ENCODE data around the gene MORN1.

DNA sequence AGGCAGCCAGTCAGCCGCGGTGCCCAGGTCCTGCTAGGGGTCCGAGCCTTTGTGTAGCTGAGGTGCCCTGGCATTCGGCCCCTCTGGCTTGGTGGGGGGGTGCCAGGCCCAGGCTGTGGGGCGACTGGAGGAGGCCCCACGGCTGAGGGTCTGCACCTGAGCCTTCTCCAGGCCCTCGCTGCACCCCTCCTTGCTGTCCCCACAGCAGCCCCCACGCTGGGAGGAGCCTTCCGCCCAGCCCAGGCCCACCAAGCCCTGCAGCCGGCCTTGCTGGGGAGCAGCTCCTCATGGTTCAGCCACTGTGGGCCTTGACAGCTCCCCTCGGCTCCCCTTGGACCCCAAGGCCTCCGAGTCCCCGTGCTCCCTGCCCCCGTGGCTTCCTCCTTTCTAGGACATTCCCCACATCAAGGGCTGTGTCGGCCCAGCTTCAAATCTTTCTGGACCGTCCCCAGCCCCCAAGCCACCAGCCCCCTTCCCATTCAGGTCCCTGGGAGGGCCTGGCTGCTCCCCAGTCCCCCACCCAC, 67.8 kb downstream of the MORN1 start:
- TF ChIP-seq, protein P1, sequence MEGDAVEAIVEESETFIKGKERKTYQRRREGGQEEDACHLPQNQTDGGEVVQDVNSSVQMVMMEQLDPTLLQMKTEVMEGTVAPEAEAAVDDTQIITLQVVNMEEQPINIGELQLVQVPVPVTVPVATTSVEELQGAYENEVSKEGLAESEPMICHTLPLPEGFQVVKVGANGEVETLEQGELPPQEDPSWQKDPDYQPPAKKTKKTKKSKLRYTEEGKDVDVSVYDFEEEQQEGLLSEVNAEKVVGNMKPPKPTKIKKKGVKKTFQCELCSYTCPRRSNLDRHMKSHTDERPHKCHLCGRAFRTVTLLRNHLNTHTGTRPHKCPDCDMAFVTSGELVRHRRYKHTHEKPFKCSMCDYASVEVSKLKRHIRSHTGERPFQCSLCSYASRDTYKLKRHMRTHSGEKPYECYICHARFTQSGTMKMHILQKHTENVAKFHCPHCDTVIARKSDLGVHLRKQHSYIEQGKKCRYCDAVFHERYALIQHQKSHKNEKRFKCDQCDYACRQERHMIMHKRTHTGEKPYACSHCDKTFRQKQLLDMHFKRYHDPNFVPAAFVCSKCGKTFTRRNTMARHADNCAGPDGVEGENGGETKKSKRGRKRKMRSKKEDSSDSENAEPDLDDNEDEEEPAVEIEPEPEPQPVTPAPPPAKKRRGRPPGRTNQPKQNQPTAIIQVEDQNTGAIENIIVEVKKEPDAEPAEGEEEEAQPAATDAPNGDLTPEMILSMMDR (conservative IDR thresholded peaks at IDR 0.05; ENCODE audit: low read depth in 2 of 2): no peak
- no peak for TF ChIP-seq EZH2phosphoT487 (IDR thresholded peaks at IDR 0.05; ENCODE audit: unreplicated experiment)
- TF ChIP-seq POLR2AphosphoS5 (IDR thresholded peaks at IDR 0.05; ENCODE audit: low read depth): no peak
- TF ChIP-seq EZH2 (IDR thresholded peaks at IDR 0.05; ENCODE audit: low read depth, unreplicated experiment): no peak
- TF ChIP-seq, protein P2, sequence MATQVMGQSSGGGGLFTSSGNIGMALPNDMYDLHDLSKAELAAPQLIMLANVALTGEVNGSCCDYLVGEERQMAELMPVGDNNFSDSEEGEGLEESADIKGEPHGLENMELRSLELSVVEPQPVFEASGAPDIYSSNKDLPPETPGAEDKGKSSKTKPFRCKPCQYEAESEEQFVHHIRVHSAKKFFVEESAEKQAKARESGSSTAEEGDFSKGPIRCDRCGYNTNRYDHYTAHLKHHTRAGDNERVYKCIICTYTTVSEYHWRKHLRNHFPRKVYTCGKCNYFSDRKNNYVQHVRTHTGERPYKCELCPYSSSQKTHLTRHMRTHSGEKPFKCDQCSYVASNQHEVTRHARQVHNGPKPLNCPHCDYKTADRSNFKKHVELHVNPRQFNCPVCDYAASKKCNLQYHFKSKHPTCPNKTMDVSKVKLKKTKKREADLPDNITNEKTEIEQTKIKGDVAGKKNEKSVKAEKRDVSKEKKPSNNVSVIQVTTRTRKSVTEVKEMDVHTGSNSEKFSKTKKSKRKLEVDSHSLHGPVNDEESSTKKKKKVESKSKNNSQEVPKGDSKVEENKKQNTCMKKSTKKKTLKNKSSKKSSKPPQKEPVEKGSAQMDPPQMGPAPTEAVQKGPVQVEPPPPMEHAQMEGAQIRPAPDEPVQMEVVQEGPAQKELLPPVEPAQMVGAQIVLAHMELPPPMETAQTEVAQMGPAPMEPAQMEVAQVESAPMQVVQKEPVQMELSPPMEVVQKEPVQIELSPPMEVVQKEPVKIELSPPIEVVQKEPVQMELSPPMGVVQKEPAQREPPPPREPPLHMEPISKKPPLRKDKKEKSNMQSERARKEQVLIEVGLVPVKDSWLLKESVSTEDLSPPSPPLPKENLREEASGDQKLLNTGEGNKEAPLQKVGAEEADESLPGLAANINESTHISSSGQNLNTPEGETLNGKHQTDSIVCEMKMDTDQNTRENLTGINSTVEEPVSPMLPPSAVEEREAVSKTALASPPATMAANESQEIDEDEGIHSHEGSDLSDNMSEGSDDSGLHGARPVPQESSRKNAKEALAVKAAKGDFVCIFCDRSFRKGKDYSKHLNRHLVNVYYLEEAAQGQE (IDR thresholded peaks at IDR 0.05; ENCODE audit: unreplicated experiment): no peak
- TF ChIP-seq CREB1 (CRISPR knock-in tag; IDR thresholded peaks at IDR 0.05; ENCODE audit: low read depth): no peak
- TF ChIP-seq ZNF114 (CRISPR knock-in tag; IDR thresholded peaks at IDR 0.05): no peak
- TF ChIP-seq, protein P3, sequence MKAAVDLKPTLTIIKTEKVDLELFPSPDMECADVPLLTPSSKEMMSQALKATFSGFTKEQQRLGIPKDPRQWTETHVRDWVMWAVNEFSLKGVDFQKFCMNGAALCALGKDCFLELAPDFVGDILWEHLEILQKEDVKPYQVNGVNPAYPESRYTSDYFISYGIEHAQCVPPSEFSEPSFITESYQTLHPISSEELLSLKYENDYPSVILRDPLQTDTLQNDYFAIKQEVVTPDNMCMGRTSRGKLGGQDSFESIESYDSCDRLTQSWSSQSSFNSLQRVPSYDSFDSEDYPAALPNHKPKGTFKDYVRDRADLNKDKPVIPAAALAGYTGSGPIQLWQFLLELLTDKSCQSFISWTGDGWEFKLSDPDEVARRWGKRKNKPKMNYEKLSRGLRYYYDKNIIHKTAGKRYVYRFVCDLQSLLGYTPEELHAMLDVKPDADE (IDR thresholded peaks at IDR 0.05): no peak
- TF ChIP-seq JUNB (IDR thresholded peaks at IDR 0.05; ENCODE audit: unreplicated experiment): no peak
- TF ChIP-seq NANOG (IDR thresholded peaks at IDR 0.05; ENCODE audit: borderline replicate concordance): no peak
- TF ChIP-seq, protein P4, sequence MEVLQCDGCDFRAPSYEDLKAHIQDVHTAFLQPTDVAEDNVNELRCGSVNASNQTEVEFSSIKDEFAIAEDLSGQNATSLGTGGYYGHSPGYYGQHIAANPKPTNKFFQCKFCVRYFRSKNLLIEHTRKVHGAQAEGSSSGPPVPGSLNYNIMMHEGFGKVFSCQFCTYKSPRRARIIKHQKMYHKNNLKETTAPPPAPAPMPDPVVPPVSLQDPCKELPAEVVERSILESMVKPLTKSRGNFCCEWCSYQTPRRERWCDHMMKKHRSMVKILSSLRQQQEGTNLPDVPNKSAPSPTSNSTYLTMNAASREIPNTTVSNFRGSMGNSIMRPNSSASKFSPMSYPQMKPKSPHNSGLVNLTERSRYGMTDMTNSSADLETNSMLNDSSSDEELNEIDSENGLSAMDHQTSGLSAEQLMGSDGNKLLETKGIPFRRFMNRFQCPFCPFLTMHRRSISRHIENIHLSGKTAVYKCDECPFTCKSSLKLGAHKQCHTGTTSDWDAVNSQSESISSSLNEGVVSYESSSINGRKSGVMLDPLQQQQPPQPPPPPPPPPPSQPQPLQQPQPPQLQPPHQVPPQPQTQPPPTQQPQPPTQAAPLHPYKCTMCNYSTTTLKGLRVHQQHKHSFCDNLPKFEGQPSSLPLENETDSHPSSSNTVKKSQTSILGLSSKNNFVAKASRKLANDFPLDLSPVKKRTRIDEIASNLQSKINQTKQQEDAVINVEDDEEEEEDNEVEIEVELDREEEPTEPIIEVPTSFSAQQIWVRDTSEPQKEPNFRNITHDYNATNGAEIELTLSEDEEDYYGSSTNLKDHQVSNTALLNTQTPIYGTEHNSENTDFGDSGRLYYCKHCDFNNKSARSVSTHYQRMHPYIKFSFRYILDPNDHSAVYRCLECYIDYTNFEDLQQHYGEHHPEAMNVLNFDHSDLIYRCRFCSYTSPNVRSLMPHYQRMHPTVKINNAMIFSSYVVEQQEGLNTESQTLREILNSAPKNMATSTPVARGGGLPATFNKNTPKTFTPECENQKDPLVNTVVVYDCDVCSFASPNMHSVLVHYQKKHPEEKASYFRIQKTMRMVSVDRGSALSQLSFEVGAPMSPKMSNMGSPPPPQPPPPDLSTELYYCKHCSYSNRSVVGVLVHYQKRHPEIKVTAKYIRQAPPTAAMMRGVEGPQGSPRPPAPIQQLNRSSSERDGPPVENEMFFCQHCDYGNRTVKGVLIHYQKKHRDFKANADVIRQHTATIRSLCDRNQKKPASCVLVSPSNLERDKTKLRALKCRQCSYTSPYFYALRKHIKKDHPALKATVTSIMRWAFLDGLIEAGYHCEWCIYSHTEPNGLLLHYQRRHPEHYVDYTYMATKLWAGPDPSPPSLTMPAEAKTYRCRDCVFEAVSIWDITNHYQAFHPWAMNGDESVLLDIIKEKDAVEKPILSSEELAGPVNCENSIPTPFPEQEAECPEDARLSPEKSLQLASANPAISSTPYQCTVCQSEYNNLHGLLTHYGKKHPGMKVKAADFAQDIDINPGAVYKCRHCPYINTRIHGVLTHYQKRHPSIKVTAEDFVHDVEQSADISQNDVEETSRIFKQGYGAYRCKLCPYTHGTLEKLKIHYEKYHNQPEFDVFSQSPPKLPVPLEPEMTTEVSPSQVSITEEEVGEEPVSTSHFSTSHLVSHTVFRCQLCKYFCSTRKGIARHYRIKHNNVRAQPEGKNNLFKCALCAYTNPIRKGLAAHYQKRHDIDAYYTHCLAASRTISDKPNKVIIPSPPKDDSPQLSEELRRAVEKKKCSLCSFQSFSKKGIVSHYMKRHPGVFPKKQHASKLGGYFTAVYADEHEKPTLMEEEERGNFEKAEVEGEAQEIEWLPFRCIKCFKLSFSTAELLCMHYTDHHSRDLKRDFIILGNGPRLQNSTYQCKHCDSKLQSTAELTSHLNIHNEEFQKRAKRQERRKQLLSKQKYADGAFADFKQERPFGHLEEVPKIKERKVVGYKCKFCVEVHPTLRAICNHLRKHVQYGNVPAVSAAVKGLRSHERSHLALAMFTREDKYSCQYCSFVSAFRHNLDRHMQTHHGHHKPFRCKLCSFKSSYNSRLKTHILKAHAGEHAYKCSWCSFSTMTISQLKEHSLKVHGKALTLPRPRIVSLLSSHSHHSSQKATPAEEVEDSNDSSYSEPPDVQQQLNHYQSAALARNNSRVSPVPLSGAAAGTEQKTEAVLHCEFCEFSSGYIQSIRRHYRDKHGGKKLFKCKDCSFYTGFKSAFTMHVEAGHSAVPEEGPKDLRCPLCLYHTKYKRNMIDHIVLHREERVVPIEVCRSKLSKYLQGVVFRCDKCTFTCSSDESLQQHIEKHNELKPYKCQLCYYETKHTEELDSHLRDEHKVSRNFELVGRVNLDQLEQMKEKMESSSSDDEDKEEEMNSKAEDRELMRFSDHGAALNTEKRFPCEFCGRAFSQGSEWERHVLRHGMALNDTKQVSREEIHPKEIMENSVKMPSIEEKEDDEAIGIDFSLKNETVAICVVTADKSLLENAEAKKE (CRISPR knock-in tag; IDR thresholded peaks at IDR 0.05): no peak
- TF ChIP-seq STAT1 (IDR thresholded peaks at IDR 0.05; ENCODE audit: unreplicated experiment): no peak
- TF ChIP-seq ZNF331 (CRISPR knock-in tag; IDR thresholded peaks at IDR 0.05; ENCODE audit: low read depth): no peak

Measured in GM23338 (cell line).